Mesodermal cell (in vitro differentiated cells): Measurements from ENCODE around the gene TMEM121B. TPM values are rescaled to one million over a fixed set of nuclear protein-coding genes. Genes with fewer than 3 reads are reported as not detected.
A peak's percentile ranks its signal among the peaks of the same experiment; 100 is the strongest.

Experiments
- H3K27ac ChIP-seq: 2 replicates; pipeline ENCODE4 v1.7.0; 2013; ENCODE audit warnings: mild to moderate bottlenecking, low read depth, low read length, moderate library complexity; ENCODE audit not compliant: severe bottlenecking
- H3K36me3 ChIP-seq: 2 replicates; pipeline ENCODE4 v1.7.1; 2013; ENCODE audit warnings: mild to moderate bottlenecking, low read length, moderate library complexity; ENCODE audit not compliant: control insufficient read depth, insufficient read depth
- H3K4me1 ChIP-seq: one replicate; pipeline ENCODE4 v1.7.1; 2013; ENCODE audit warnings: mild to moderate bottlenecking, low read length; ENCODE audit not compliant: insufficient read depth, control insufficient read depth, poor library complexity, severe bottlenecking
- H3K4me3 ChIP-seq: 2 replicates; pipeline ENCODE4 v1.7.0; 2013; ENCODE audit warnings: low read length, control low read depth, mild to moderate bottlenecking; ENCODE audit not compliant: insufficient read depth, poor library complexity, severe bottlenecking; ENCODE audit errors: extremely low read depth
- H3K9me3 ChIP-seq: 2 replicates; pipeline ENCODE4 v1.7.1; 2013; ENCODE audit warnings: mild to moderate bottlenecking, low read length, moderate library complexity; ENCODE audit not compliant: control insufficient read depth
- WGBS, 2 experiments: methylation state at CpG; one replicate each; pipeline ENCODE4 v1.1.5; 2013; ENCODE audit warnings: missing lambda C conversion rate in 2 of 2; ENCODE audit not compliant: insufficient coverage in 2 of 2; 5-methylcytosine and 5-hydroxymethylcytosine counted together
- polyA plus RNA-seq, 2 experiments: library from polyadenylated mRNA; stranded (reverse); fragments of 50-300 nt; gene quantifications; one replicate each; pipeline ENCODE4 v1.2.3, GENCODE V29; 2013

Gene TMEM121B
- 4.0 TPM for polyA plus RNA-seq (2013, experiment 1 of 2)
- polyA plus RNA-seq (2013, experiment 2 of 2): 3.1 TPM

- Histone ChIP-seq H3K27ac (no peak within 1 kb of the TSS), H3K9me3 (no peaks in the 10 kb centered on the region), H3K36me3 (no peaks in the 10 kb centered on the region), H3K4me1 (peaks cover 13% of the 10 kb centered on the region), H3K4me3 (peak within 1 kb of the TSS; percentile 60)
- WGBS, 2 experiments: 14 to 16% methylated on average over 42 to 51 of the region's 69 CpGs
Observed at GRCh38 chr22:17121233-17122195, at the start of gene TMEM121B. TMEM121B (minus strand) TSS chr22:17121360; CDS start chr22:17121127, 233 bp downstream.

GRCh38 chr22:17167486-17167885 lies 46.3 kb upstream of the TMEM121B start:
- Histone ChIP-seq H3K27ac (no peak overlapping the region), H3K4me3 (no peak overlapping the region), H3K9me3 (no peaks in the 10 kb centered on the region), H3K4me1 (no peaks in the 10 kb centered on the region), H3K36me3 (no peaks in the 10 kb centered on the region)
- 80 to 89% methylated on average over 2 to 7 of the region's 7 CpGs for WGBS, 2 experiments

DNA sequence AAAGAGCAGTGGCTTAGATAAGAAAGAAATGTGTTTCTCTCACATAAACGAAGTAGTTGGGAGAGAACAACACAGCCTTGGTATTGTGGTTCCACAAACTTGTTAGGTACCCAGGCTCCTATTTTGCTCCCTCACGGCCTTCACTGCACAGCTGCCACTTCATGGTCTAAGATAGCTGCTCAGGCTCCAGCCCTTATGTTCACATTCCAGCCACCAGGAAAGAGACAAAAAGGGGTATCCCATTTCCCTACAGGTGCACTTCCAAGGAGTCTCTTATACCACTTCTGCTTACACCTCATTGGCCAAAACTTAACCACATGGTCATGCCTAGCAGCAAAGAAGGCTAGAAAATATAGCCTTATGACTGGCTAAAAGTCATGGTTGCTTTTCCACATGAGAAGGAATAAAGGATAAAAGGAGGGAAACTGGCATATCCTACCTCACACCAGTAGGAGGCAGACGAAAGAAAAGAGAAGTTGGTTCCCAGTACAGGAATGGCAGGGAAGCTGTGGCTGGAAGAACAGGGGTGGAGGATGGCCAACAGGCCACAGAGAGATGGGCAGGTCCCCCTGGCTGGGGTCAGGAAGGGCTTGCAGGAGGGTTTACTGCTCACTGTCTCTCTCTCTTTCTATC lies 43.3 kb upstream of the TMEM121B start:
- WGBS, 2 experiments: 74 to 77% methylated on average over 3 of the region's 3 CpGs
- no peak overlapping the region for H3K27ac ChIP-seq
- no peaks in the 10 kb centered on the region for H3K9me3 ChIP-seq
- no peak overlapping the region for H3K4me3 ChIP-seq
- H3K4me1 ChIP-seq: no peaks in the 10 kb centered on the region
- H3K36me3 ChIP-seq: no peaks in the 10 kb centered on the region

GRCh38 chr22:17162731-17163130 lies 41.6 kb upstream of the TMEM121B start:
- WGBS, 2 experiments: 81 to 83% methylated on average over 8 of the region's 8 CpGs
- no peaks in the 10 kb centered on the region for H3K4me1 ChIP-seq

DNA sequence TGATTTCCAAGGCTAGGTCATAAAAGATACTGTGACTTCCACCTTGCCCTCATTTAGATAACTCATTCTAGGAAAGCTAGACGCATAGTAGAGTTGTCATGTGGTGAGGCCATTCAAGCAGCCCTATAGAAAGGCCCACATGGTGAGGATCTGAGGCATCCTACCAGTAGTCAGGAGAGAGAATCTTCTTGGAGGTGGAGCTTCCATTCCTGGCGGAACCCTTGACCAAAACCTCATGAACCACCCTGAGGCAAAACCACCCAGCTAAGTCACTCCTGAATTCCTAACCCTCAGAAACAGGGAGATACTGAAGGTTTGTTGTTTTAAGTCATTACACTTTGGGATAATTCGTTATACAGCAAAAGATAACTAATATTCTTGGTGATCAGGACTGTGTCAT lies 40.8 kb upstream of the TMEM121B start:
- WGBS, 2 experiments: 80% methylated on average over 1 of the region's 3 CpGs; no CpG with 5 or more reads in 1 of the 2 experiments
- Histone ChIP-seq H3K36me3 (no peaks in the 10 kb centered on the region), H3K27ac (no peak overlapping the region), H3K4me1 (no peaks in the 10 kb centered on the region), H3K4me3 (no peak overlapping the region), H3K9me3 (no peaks in the 10 kb centered on the region)

More at GRCh38 chr22:17162731-17163130, 41.6 kb upstream of the TMEM121B start:
- Histone ChIP-seq H3K4me3 (no peak overlapping the region), H3K36me3 (no peaks in the 10 kb centered on the region), H3K27ac (no peak overlapping the region), H3K9me3 (no peaks in the 10 kb centered on the region)

- H3K4me1 ChIP-seq: no peaks in the 10 kb centered on the region
- 79 to 87% methylated on average over 34 to 35 of the region's 35 CpGs for WGBS, 2 experiments
- peak overlapping the region; percentile 65 for H3K4me3 ChIP-seq
- no peaks in the 10 kb centered on the region for H3K9me3 ChIP-seq
- no peak overlapping the region for H3K27ac ChIP-seq
- H3K36me3 ChIP-seq: no peaks in the 10 kb centered on the region
Observed at GRCh38 chr22:17159504-17159951, 38.4 kb upstream of the TMEM121B start.

- Histone ChIP-seq H3K9me3 (no peaks in the 10 kb centered on the region), H3K4me1 (no peaks in the 10 kb centered on the region), H3K36me3 (no peaks in the 10 kb centered on the region), H3K27ac (peak within 1 kb of the TSS; percentile 83), H3K4me3 (peak within 1 kb of the TSS; percentile 65)
- 1 to 2% methylated on average over 82 to 107 of the region's 114 CpGs for WGBS, 2 experiments
Observed at GRCh38 chr22:17158568-17159503, 37.7 kb upstream of the TMEM121B start, which contains the start of gene HDHD5. HDHD5 (minus strand) TSS chr22:17159277; CDS start chr22:17159251, 26 bp downstream.

DNA sequence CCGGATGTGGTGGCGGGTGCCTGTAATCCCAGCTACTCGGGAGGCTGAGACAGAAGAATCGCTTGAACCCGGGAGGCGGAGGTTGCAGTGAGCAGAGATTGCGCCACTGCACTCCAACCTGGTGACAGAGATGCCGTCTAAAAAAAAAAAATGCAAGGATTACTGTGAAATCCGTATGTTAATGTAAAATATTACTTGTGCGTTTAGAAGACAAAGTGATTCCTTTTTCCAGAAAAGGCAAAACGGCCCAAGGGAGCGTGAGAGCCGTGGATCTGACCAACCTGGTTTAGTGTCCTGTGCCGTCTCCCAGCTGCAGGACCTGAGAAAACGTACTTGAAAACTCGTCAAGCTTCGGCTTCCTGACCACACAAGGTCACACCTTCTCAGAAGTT lies 37.0 kb upstream of the TMEM121B start:
- Histone ChIP-seq H3K36me3 (no peaks in the 10 kb centered on the region), H3K4me3 (peak overlapping the region; percentile 65), H3K9me3 (no peaks in the 10 kb centered on the region), H3K4me1 (no peaks in the 10 kb centered on the region), H3K27ac (peak overlapping the region; percentile 83)
- WGBS, 2 experiments: 61 to 64% methylated on average over 12 to 15 of the region's 17 CpGs

GRCh38 chr22:17157714-17158113 lies 36.6 kb upstream of the TMEM121B start:
- Histone ChIP-seq H3K4me1 (no peaks in the 10 kb centered on the region), H3K9me3 (no peaks in the 10 kb centered on the region), H3K27ac (no peak overlapping the region), H3K4me3 (no peak overlapping the region), H3K36me3 (no peaks in the 10 kb centered on the region)
- 90 to 94% methylated on average over 3 of the region's 3 CpGs for WGBS, 2 experiments

DNA sequence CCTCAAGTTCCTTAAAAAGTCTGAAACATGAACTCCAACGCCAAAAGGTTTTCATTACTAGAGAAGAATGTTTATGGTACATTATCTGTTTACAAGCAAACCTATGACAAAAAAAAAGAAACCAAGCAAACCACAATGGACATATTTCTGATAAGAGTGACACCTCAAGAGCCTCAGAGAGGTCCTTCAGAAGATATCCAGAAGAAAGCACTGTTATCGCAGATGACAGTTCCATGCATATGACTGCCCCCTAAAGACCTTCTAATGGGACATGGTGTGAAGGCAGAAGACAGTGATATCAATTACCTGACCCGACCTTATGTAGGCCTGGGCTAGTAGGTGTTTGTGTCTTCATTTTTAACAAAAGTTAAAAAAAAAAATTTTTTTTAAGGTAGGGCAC lies 34.8 kb upstream of the TMEM121B start:
- H3K9me3 ChIP-seq: no peaks in the 10 kb centered on the region
- H3K27ac ChIP-seq: no peak overlapping the region
- no peaks in the 10 kb centered on the region for H3K36me3 ChIP-seq
- WGBS, 2 experiments: 100% methylated on average over 1 of the region's 3 CpGs
- H3K4me1 ChIP-seq: no peaks in the 10 kb centered on the region
- H3K4me3 ChIP-seq: no peak overlapping the region
